Measurements from ENCODE around the gene REXO1.

The REXO1 gene

DNA sequence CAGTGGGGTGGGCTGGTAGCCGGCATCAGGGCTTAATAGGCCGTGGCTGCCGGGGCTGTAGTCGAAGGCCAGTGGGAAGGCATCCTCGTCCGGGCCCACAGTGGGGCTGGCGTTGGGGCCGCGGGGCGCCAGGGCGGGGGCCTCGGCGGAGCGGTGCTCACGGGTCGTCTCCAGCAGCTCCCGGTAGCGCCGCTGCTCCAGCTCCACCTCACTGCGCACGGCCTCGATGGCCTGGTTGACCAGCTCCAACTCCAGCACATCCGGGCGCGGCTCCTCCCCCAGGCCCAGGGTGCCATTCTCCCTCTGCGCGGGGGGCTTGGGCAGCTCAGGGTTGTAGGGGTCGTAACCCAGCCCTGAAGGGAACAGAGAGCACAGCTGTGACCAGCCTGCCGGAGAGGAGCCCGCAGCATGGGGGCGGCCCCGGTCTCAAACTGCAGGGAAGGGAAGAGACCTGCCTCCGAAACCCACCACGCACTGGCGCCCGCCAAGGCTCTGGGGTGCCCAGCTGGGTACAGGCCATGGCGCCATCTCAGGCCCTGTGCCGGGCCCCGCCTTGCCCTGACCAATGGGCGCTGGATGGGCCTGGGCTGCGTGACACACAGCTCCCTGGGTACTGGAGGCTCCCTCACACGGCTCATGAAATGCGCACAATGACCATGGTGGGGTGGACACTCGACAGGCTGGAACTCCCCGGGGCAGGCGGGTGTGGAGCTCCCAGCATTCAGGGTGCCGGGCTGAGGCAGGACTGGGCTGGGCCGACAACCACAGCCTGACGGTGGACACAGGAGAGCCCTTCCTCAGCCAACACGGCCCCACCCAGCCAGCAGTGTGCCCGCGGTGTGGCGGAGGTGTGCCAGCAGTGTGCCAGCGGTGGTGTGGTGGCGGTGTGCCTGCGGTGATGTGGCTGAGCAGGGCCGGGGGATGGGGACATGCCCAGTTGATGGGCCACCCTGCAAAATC lies 19.7 kb downstream of the REXO1 start:
- DNase-seq, result no peak

DNA sequence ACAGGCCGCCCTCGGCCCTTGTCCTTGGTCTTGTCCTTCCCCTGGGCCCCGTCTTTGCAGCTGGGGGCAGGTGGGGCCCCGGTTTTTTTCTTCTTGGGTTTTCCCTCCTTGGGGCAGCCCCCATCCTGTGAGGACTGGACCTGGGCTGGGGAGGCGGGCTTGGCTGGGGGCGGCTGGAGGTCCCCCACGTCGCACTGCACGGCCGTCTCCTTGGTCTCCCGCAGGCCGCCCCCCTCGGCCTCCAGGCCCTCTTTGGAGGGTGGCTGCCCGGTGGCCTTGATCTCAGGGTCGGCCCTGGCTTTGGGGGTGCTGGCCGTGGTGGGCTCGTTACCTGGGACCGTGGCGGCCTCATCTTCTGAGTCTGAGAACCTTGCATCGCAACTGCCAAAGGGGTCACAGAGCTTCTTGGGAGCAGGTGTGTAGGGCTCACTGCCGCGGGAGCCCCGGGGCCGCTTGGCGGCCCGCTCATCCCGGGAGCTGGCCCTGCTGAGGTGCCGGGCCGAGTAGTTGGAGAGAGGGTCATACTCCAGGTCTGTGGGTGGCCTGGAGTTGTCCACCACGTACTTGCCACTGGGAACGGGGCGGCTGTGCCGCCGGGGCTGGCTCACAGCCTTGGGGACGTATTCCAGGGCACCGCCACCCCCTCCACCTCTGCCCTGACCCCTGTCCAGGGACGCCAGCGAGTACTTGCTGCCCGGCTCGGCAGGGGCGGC lies 20.6 kb downstream of the REXO1 start:
- DNase-seq, result no peak

DNA sequence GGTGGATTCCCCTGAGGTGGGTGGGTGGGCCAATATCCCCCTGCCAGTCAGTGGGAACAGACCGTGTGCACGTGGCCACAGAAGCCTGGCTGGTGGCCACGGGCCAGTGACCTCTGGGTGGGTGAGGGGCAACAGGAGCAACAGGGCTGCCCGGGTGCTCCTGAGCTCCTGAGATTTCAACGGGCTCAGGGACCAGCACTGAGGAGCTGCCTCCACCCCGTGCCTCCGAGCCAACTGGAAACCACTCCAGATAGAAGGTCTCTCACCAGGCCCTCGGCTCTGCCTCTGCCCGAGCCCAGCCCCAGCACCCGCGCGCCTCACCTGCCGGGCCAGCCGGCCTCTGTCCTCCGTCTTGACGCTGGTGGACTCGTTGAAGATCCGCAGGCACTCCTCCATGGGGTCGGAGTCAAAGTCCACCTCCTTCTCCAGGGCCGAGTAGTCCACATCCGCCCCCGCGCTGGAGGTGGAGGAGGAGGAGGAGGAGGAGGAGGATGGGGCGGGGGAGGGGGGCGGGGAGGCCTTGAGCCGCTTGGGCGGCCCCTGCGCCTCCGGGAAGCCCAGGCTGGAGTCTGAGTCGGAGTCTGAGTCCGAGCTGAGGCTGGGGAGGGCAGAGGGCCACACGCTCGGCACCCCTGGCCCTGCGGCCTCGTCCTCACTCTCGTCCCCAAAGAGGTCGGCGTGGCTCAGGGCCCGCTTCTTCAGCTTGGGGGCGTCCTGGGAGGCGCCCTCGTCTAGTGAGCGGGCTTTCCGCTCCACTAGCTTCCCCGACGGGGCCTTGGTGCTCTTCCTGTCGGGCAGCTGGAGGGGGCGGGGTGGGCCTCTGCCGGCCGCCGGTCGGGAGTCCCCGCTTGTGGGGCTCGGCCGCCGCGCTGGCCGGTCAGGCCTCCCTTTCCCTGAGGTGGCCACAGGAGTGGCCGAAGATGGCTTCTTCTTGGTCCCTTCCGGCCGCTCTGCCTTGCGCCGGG lies 21.4 kb downstream of the REXO1 start:
- DNase-seq, result peak; percentile 39

DNA sequence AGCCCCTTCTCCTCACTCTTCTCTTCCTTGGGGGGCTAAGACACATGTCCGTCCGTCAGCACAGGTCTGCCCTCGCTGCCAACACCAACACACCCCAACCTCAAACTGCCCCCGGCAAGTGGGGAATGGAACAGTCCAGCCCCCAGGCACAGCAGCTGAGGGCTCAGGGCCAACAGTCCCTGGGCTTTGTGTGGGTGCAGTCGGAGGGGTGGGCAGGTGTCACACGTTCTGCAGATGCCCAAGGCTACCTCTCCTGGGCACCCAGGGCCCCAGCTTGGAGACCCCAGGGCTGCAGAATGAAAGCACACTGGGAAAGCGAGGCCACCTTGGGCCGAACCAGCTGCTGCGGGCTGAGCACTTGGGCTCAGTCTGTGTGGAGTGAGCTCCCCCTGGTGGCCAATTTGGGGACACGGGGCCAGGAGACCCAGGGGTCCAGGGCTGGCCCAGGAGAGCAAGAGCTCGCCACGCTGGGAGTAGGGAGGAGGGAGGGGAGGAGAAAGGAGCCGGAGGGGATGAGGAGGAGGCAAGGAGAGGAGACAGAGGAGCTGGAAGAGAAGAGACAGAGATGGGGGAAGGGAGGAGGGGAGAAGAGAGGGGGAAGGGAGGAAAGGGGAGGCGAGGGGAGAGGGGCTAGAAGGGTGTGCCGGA lies 22.2 kb downstream of the REXO1 start:
- DNase-seq, result peak; percentile 84

DNA sequence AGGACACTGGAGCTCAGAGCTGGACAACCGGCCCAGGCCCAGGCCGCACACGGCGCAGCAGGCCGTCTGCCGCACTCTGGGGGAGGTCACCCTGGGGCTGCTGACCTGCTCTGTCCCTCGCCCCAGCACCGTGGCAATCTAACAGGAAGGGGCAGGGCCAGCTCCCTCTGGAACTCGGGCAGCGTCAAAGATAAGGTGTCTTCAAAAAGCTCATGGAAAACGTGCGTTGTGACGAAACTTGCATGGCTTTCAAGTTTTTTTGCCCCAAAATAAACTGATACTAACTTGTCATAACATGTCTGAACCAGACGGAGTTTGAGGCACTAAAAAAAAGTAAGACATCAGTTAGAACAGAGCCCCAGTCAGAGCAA lies 24.0 kb downstream of the REXO1 start:
- DNase-seq, result no peak

DNA sequence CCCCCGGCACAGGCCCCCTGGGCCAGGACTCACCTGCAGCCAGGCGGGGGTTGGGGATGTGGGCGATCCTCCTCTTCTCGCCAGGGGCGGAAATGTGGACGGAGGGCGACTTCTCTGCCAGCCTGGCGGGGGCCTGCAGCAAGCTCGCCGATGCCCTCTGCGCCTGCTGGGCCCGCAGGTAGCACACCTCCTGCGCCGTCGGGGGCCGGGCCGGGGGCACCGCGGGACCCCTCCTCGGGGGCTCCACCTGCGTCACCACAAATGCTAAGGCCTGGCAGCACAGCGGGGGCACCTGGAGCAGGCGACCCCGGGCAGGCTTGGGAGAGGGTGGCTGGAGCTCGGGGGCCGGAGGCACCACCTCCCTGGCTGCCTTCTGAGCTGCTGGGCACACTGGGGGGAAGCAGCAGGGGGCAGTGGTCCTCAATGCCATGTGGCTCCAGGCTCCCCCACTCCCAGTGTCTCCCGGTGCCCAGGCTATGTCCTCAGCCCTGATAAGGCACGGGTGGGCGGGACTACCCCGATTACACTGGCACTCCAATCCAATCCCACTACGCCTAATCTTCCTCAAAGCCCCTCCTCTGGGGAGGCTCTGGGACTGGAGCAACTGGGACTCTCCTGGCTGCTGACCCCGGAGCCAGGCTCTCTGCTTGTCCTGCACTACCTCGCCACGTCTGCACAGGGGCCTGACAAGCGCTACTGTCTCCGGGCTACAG lies 24.6 kb downstream of the REXO1 start:
- DNase-seq, result peak; percentile 28

DNA sequence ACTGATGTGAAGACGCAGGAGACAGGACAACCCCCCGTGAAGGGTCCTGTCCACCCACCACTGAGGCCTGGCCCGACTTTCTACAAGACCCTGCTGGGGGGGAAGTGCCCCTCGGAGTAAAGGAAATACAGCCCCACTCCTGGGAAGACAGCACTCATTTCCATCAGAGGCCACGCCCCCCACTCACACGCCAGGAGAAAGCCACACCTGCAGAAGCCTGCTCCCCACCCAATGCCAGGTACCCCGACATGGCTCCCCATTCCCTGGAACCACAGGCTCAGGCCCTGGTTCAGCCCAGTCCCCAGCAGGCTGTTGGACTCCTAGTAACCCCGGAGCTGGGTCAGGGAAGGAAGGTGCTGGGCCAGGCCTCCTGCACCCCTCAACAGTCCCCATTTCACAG lies 25.3 kb downstream of the REXO1 start:
- no peak for DNase-seq

DNA sequence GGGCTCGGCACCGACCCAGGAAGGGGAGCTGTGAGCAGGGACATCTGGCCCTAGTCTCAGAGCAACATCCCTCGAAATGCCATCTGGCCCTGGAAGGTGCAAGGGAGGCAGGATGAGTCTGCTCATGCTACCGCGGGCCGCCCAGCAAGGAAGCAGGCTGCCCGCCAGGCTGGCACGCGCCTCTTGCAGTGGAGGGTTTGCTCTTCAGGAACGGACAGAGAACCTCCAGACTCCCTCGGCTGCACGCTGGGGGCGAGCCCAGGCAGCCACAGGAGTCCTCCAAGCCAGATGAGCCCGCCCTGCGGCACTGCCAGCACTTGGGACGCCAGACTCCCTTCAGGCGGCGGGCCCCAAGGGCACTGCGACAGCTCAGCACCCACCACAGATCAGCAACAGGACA lies 26.1 kb downstream of the REXO1 start:
- no peak for DNase-seq

DNA sequence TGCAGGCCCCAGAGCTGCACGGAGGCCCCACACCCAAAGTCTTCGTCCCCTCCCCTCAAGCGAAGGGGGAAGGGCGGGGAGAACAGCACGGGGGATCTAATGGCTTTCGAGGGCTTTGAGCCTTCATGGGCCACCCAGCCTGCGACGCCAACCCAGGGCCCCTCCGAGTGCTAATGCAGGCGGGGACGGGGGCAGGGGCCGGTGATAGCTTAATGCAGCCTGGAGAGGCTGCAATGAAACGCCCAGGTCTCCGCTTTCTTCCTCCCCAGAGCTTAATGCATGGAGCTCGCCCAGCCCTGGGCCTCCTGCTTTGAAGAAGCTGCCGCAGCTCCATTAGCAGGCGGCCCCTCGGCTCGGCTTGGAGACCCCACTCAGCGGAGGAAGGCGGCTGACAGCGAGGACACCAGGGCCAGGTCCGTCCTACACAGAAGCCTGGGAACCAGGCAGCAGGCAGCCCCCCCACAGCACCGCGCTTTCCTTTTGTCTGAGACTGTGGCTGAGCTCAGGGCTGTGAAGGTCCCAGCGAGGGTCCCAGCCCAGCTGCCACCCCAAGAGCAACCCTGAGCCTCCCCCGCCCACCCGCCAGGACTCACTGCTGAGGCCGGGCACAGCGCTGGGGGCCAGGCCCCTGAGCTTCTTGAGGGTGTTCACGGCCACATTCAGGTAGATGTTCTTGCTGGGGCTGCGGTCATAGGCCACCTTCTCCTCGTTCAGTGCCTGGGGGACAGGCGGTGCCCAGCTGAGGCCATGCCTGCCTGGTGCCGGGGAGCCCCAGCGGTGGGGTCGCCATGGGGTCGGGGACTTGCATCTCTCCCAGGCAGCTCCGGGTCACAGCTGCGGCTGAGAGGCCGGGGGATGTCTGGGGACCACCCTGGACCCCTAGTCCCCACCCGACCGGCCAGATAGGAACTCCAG lies 28.7 kb downstream of the REXO1 start:
- no peak for DNase-seq

DNA sequence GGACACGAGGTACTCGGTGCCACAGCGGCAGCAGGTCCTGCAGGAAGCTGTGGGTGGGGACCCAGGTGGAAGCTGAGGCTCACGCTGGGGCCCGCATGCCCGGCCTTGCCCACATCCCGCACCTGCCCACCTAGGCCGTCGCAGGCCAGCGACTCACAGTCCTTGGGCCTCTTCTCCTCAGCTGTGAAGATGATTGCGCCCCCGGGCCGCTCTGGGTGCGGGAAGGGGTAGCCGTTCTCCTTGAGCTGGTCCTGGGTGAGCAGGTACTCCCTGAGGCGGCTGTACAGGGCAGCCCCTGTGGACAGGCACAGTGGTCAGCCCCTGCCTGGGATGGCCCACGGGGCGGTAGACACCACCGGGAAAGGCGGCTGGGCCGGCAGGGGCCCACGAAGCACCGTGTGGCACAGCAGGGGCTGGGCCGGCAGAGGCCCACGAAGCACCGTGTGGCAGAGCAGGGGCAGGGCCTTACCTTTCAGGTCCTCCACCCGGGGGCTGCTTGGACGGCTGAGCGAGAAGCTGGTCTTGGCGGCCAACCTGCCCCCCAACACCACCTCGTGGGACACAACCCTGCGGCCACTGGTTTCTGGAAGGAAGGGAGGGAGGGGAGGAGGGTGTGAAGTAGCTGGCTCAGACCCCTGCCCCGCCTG lies 29.6 kb downstream of the REXO1 start:
- DNase-seq, result no peak

DNA sequence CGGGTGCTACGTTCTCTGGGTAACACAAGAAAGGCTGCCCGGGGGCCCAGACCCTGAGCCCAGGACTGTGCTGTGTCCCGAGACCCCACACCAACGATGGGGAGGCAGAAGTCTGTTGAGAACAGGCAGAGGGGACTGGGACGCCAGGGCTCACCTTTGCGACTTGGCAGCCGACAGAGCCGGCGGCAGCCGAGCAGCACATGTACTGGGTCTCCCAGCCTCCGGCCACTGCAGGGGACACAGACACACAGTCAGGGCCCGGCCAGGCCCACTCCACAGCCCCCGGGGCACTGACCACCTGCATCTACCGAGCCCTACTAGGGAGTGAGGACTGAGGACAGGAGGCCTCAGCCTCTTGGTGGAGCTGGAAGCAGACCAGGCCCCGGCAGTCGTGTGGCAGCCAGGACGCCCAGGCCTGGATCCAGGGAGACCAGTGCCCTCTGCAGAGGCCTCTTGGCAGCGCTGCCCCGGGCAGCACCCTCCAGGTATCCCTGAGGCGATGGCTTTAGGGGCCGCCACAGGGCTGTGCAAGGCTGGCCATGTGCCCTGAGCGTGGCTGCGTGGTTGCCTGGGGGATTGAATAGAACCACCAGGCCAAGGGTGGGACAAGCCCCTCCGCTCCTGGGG lies 30.6 kb downstream of the REXO1 start:
- DNase-seq, result no peak

DNA sequence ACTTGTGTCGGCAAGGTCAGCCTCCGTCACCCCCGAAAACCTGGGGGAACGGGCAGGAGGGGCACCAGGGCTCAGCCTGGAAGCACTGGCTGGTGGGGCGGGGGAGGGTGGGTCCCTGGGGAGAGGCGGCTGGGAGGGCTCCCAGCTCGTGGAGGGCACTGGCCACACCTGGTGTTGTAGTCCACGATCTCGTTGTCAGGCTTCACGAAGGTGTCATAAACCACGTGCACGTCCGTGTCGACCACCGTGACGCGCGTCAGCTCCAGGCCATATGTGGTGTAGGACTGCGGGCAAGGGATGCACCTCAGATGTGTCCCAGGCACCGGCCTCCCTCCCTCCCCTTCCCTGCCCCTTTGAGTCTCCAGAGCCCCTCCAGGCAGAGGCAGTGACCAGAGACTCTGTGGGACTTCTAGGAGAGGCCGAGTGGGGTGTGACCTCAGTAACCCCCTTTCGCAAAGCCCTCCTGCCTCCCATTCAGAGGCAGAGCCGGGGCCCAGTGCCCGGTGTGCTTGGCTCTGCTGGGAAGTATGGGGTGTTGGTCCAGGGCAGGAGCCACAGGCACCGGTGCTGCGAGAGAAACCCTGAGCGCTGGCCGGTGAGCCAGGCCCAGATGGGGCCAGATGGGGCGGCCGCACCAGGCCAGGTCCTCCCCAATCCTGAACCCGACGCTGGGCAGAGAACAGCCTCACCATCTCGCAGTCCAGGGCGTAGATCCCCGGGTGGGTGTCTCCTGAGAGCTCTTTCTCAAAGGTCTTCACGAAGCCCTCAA lies 31.6 kb downstream of the REXO1 start:
- no peak for DNase-seq

DNA sequence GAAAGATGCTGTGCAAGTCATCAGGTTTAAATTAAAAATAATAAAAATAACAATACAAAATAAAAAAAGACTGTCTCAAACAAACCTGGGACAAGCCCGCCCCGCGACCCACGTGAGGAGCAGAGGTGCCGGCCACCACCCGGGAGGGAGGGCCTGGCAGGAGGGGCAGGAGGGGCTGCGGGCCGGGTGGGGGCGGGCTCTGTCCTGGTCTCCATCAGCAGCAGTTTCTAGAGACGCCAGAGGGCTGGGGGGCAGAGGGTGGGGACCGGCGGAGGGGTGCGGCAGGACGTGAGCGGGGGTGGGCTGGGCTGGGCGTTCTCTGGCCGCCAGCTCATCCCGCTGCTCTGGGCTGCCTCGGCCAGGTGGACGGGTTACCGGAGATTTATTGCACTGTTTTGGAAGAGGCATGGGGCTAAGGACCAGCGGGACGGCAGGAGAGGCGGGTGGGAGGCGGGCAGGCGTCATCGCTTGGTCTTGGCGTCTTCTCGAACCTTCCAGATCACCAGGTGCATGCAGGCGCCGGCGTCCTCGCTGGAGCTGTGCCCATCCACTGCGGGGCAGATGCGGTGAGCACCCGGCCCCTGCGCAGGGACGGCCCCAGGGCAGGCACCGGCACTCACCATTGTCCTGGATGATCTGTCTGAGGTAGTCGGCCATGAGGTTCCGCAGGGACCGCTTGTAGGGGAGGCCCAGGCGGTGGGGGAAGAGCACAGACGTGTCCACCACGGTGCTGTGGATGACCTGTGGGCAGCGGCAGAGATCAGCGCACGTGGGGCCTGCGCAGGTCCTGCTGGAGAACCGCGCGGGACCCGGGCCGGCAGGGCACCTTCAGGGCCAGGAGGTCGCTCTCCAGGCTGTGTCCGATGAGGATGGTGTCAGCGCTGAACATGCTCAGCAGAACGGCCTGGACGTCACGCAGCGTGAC lies 32.4 kb downstream of the REXO1 start:
- DNase-seq, result no peak

DNA sequence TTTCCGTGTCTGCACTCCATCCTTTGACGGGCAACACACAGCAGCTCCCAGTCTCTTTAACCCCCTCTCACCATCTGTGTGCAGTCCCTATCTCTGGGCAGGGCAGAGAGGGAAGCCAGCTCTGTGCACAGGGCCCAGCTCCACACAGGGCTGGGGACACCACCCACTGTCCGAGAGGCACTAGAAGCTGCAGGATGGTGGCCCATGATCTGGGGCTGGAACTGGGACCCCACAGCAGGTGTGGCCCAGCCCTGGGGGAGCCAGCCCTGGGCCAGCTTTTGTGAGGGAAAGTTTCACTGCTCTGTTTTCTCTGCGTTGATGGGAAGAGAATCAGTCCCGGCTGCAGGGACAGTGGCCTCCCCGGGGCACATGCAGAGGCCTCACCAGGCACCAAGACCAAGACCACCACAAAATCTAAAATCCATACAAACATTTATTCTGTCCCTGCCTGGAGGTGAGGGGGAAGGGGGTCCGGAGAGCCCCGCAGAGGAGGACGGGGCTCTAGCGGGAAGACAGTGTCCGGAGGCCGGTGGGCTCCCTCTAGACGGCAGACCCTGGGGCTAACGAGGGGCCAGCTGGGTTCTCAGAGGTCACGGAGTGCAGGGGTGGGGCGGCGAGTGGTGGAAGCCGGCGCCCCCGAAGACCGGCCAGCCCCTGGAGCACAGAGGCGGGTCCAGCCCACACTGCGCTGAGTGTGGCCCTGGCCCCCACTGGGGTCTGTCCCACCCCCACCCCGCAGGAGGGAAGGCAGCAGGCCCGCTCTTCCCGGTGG lies 33.3 kb downstream of the REXO1 start:
- no peak for DNase-seq

DNA sequence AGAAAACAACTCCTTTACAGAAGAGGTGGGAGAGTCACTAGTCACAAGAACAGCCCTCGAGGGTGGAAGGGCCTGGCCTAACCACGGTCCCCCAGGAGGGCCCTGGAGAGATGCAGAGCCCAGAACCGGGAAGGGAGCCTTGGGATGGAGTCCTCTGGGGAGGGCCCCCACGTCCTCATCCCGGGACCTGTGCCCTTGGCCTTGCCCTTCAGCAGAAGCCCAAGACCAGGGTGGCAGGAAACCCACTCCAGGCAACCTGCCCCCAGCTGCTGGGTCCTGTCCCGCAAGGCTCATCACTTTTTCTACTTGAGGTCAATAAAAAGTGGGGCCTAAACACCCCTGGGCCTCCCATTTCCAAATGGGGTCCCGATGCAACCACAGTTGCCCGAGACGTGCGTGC lies 33.9 kb downstream of the REXO1 start:
- no peak for DNase-seq

DNA sequence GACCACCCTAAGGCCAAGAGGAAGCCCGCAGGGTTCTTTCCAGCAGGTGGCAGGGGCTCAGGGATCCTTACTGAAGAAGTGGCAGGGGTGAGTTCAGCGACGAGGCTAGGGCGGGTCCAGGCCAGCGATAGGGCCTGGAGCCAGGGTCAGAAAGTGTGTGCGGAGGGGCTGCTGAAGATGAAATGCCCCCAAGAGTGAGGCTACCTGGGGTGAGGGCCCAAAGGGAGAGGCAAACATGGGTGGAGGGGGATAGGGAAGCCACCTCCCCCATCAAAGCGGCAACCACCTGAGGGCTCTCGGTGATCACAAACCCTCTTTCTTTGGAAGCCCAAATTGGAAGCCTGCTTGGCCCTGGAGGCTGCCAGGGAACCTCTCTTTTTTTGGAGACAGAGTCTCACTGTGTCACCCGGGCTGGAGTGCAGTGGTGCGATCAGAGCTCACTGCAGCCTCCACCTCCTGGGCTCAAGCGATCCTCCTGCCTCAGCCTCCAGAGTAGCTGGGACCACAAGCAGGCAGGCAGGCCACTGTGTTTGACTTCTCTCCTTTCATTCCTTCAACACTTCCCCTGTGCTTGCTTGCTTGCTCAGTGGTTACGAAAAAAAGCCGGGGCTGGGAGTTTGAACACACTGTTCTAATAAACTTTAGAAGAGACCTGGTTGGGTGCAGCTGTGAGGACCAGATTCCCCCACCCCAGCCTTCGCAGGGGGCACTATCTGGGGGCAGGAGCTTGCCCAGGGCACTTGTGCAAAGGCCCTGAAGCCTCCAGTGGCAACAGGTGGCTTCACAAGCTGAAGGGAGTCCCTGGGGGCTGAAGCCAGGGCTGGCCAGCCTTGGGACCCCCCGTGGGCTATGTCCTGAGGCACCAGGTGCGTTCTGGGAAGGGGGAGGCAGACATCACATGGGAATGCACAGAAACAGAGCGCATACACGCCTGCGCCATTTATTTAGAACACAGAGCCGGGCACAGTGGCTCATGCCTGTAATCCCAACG lies 34.8 kb downstream of the REXO1 start:
- no peak for DNase-seq
